SK-N-SH (cell line): ENCODE measurements around the gene BNIP3. TPM values are rescaled to one million over a fixed set of nuclear protein-coding genes. Genes with fewer than 3 reads are reported as not detected.

Source experiments
- CTCF ChIA-PET: fragments of 300-600, 350-600 bp; formaldehyde crosslinking; extraction: SDS; loops from one replicate; lab custom pipeline; 2021; lab: Yijun Ruan, JAX
- POLR2A ChIA-PET: fragments of 350-600 bp; sonication (Branson Sonifier 250); formaldehyde crosslinking; extraction: SDS; loops from one replicate; lab custom pipeline; 2020; ENCODE audit warnings: antibody characterized with exemption, inconsistent platforms; lab: Yijun Ruan, JAX
- DNase-seq: peaks from one replicate; pipeline ENCODE4 v3.0.0; 2012
- H2AFZ ChIP-seq: fragments of 200-600 bp; sonication (generic); 2 replicates; pipeline ENCODE4 v1.8.1; 2016; ENCODE audit warnings: antibody characterized with exemption, mild to moderate bottlenecking, low read depth
- H3F3A ChIP-seq: fragments of 200-600 bp; sonication (generic); replicated peaks from 2 replicates; pipeline ENCODE3; 2016; ENCODE audit warnings: antibody characterized with exemption, mild to moderate bottlenecking; ENCODE audit not compliant: insufficient read depth
- H3K27ac ChIP-seq, 2 experiments: fragments of 200-500 bp in 1 of 2; fragments of 200-600 bp in 1 of 2; sonication (Bioruptor generic) in 1 of 2; sonication (generic), shearing (Covaris generic) in 1 of 2; 2 replicates each; pipeline versions ENCODE4 v1.5.1 to v1.6.1; 2014 to 2016; ENCODE audit warnings: low read depth in 2 of 2, inconsistent platforms in 1 of 2, low read length in 1 of 2, mild to moderate bottlenecking in 1 of 2, mixed read lengths in 1 of 2
- H3K27me3 ChIP-seq: fragments of 200-600 bp; sonication (generic), shearing (Covaris generic); 2 replicates; pipeline ENCODE4 v1.6.1; 2016; ENCODE audit warnings: mixed run types; ENCODE audit not compliant: insufficient read depth
- H3K36me3 ChIP-seq, 2 experiments: fragments of 200-500 bp in 1 of 2; fragments of 200-600 bp in 1 of 2; sonication (Bioruptor generic) in 1 of 2; sonication (generic) in 1 of 2; replicated peaks in 1 of 2; 2 replicates each; pipeline versions ENCODE3 to v1.5.1; 2014 to 2016; ENCODE audit warnings: low read length in 1 of 2, mild to moderate bottlenecking in 1 of 2; ENCODE audit not compliant: insufficient read depth in 2 of 2, control insufficient read depth in 1 of 2
- H3K4me1 ChIP-seq, 2 experiments: fragments of 200-500 bp in 1 of 2; fragments of 200-600 bp in 1 of 2; sonication (Bioruptor generic) in 1 of 2; sonication (generic), shearing (Covaris generic) in 1 of 2; 2 replicates each; pipeline versions ENCODE4 v1.5.1 to v1.6.1; 2014 to 2016; ENCODE audit warnings: low read depth in 1 of 2, low read length in 1 of 2, mixed run types in 1 of 2; ENCODE audit not compliant: insufficient read depth in 2 of 2, control insufficient read depth in 1 of 2
- H3K4me2 ChIP-seq: fragments of 200-600 bp; sonication (generic), shearing (Covaris generic); 2 replicates; pipeline ENCODE4 v1.6.1; 2017; ENCODE audit warnings: mixed run types
- H3K4me3 ChIP-seq, 2 experiments: fragments of 200-500 bp in 1 of 2; fragments of 200-600 bp in 1 of 2; sonication (Bioruptor generic) in 1 of 2; sonication (generic), shearing (Covaris generic) in 1 of 2; 2 replicates each; pipeline versions ENCODE4 v1.5.1 to v1.8.1; 2014 to 2016; ENCODE audit warnings: low read depth in 2 of 2, inconsistent platforms in 1 of 2, low read length in 1 of 2, mild to moderate bottlenecking in 1 of 2, mixed read lengths in 1 of 2, moderate library complexity in 1 of 2
- H3K79me2 ChIP-seq: fragments of 200-600 bp; sonication (generic); 2 replicates; pipeline ENCODE4 v1.8.1; 2017; ENCODE audit warnings: mild to moderate bottlenecking; ENCODE audit not compliant: insufficient read depth
- H3K9ac ChIP-seq: fragments of 200-600 bp; sonication (generic); 2 replicates; pipeline ENCODE4 v1.6.1; 2017; ENCODE audit warnings: mixed run types
- H3K9me2 ChIP-seq: fragments of 200-600 bp; sonication (generic); 2 replicates; pipeline ENCODE4 v1.6.1; 2017; ENCODE audit warnings: mixed run types
- H3K9me3 ChIP-seq: fragments of 200-600 bp; sonication (generic); 2 replicates; pipeline ENCODE4 v1.6.1; 2017; ENCODE audit warnings: mixed run types, mild to moderate bottlenecking, moderate library complexity
- H4K20me1 ChIP-seq: fragments of 200-600 bp; sonication (generic); 2 replicates; pipeline ENCODE4 v1.6.1; 2017; ENCODE audit warnings: mild to moderate bottlenecking, mixed run types; ENCODE audit not compliant: insufficient read depth
- EP300 ChIP-seq, 2 experiments: IDR thresholded peaks; 2 replicates each; pipeline versions ENCODE4 v1.4.0 to v1.6.1; 2012; ENCODE audit warnings: borderline replicate concordance in 1 of 2, low read depth in 1 of 2, low read length in 1 of 2
- EZH2phosphoT487 ChIP-seq: fragments of 200-600 bp; sonication (generic); IDR thresholded peaks from 2 replicates; pipeline ENCODE4 v1.6.1; 2017; ENCODE audit warnings: low read depth, mixed run types, mild to moderate bottlenecking, antibody characterized with exemption, moderate library complexity, borderline replicate concordance
- FOSL2 ChIP-seq: IDR thresholded peaks from 2 replicates; pipeline ENCODE4 v1.4.0; 2012; ENCODE audit warnings: low read depth, mild to moderate bottlenecking, moderate library complexity, borderline replicate concordance
- JUND ChIP-seq: IDR thresholded peaks from 2 replicates; pipeline ENCODE4 v1.4.0; 2012
- NFIC ChIP-seq: IDR thresholded peaks from 2 replicates; pipeline ENCODE4 v1.4.0; 2012; ENCODE audit warnings: borderline replicate concordance
- RAD21 ChIP-seq: IDR thresholded peaks from 2 replicates; pipeline ENCODE4 v1.6.1; 2012; ENCODE audit warnings: mild to moderate bottlenecking, low read length
- RCOR1 ChIP-seq: fragments of 150-350 bp; IDR thresholded peaks from 2 replicates; pipeline ENCODE4 v1.6.1; 2017; ENCODE audit warnings: antibody characterized with exemption, low read length
- TAF1 ChIP-seq: IDR thresholded peaks from 2 replicates; pipeline ENCODE4 v1.6.1; 2012; ENCODE audit warnings: low read depth, mild to moderate bottlenecking, low read length, moderate library complexity, borderline replicate concordance
- TEAD4 ChIP-seq: IDR thresholded peaks from 2 replicates; pipeline ENCODE4 v1.4.0; 2012; ENCODE audit warnings: mild to moderate bottlenecking, borderline replicate concordance; ENCODE audit not compliant: insufficient read depth
- WGBS: methylation state at CpG from one replicate; pipeline ENCODE4 v1.1.6; 2017; ENCODE audit warnings: low lambda C conversion rate; 5-methylcytosine and 5-hydroxymethylcytosine counted together
- polyA plus RNA-seq, 3 experiments: library from polyadenylated mRNA; depleted of rRNA; stranded (reverse); fragments of >200 nt; gene quantifications; 2 replicates each; pipeline ENCODE4 v1.2.3, GENCODE V29; 2012
- TF ChIP-seq, protein P1 (sequence below): IDR thresholded peaks from 2 replicates; pipeline ENCODE4 v1.4.0; 2012; ENCODE audit warnings: low read depth, borderline replicate concordance
- TF ChIP-seq, protein P2 (sequence below): IDR thresholded peaks from 2 replicates; pipeline ENCODE4 v1.4.0; 2012; ENCODE audit warnings: low read depth, borderline replicate concordance
- TF ChIP-seq, protein P3 (sequence below): IDR thresholded peaks from 2 replicates; pipeline ENCODE4; 2012

The BNIP3 gene
- polyA plus RNA-seq, 1 of the 3 experiments (the other 2 are of a cell fraction), result 40.3 TPM

DNA sequence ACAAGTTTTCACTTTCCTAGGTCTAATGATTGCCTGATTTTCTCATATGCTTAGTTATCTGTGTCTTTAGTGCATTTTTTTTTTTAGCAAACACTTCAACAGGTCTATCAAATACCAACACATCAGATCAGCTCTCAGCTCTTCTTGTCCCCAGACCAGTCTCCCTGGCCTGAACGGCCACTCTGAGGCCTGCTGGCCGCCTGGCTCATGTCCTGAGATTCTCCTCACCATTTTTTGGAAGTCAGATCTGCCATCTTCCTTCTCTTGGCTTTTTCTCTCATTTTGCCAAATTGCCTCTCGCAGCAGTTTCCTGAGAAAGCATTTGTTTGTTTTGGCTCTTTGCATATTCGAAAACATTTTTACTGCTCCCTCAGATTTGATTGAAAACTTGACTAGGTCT is 51.6 kb downstream of the BNIP3 start:
- TF ChIP-seq TEAD4 (no peak), JUND (no peak), RCOR1 (no peak), FOSL2 (no peak)
- TF ChIP-seq, protein P1, sequence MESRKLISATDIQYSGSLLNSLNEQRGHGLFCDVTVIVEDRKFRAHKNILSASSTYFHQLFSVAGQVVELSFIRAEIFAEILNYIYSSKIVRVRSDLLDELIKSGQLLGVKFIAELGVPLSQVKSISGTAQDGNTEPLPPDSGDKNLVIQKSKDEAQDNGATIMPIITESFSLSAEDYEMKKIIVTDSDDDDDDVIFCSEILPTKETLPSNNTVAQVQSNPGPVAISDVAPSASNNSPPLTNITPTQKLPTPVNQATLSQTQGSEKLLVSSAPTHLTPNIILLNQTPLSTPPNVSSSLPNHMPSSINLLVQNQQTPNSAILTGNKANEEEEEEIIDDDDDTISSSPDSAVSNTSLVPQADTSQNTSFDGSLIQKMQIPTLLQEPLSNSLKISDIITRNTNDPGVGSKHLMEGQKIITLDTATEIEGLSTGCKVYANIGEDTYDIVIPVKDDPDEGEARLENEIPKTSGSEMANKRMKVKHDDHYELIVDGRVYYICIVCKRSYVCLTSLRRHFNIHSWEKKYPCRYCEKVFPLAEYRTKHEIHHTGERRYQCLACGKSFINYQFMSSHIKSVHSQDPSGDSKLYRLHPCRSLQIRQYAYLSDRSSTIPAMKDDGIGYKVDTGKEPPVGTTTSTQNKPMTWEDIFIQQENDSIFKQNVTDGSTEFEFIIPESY, result no peak
- H3K79me2 ChIP-seq, result peaks cover 99% of the 10 kb centered on the region
- H3K4me2 ChIP-seq, result no peak overlapping the region
- DNase-seq, result no peak
- no peaks in the 10 kb centered on the region for H3F3A ChIP-seq
- no peaks in the 10 kb centered on the region for H3K9me2 ChIP-seq
- peaks cover 11 to 32% of the 10 kb centered on the region in 2 experiments; a peak in 2 of 4 replicates for H3K4me1 ChIP-seq
- peaks cover 4 to 8% of the 10 kb centered on the region in 2 experiments for H3K36me3 ChIP-seq
- H4K20me1 ChIP-seq, result peaks cover 61% of the 10 kb centered on the region
- no peak overlapping the region for H2AFZ ChIP-seq
- peaks cover 4% of the 10 kb centered on the region; the same call in 1 of the 2 replicates for H3K9me3 ChIP-seq
- 94% methylated on average over 4 of the region's 4 CpGs for WGBS
- no peak overlapping the region for H3K9ac ChIP-seq
- H3K27me3 ChIP-seq, result no peaks in the 10 kb centered on the region
- ChIA-PET POLR2A (no interaction called here), CTCF (no interaction called here)
- no peak overlapping the region for H3K4me3 ChIP-seq
- H3K27ac ChIP-seq, result no peak overlapping the region

DNA sequence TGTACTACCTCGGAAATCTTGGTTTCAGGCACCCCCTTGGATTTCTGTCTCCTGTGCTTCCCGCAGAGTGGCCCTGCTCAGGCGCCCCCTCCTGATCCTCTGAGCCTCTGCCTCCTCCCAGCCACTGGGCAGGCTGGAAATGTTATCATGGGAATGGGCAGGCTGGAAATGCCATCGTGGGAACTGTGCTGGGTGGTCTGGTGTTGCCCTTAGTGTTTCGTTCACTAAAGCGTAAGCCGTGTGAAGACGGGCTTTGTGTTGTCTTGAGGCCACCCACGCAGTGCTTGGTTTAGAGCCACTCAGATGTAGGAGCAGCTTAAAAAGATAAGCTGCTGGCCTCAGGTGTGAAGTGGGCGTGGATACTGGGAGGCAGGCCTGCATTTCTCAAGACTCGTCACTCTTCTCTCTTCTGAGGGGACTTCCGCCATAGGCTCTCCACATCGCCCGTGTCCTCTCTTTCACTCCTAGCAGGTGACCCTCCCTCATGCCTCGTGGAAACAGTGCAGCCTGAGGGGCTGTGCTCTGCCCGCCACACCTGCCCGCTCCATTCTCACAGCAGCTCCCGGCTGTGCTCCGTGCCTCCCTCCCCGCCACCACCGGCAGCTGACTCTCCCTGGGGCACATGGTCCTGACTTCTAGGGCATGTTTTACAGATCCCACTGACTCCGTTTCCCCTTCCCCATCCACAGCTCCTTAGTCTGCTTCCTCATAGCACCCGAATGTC is 52.4 kb downstream of the BNIP3 start:
- Histone ChIP-seq H3K79me2 (peaks cover 99% of the 10 kb centered on the region), H3K9ac (no peak overlapping the region), H4K20me1 (peaks cover 61% of the 10 kb centered on the region), H3K9me3 (peaks cover 8% of the 10 kb centered on the region; the same call in 1 of the 2 replicates), H3K4me1 (peaks cover 11 to 32% of the 10 kb centered on the region in 2 experiments; a peak in 2 of 4 replicates), H3K9me2 (no peaks in the 10 kb centered on the region), H3K4me2 (no peak overlapping the region), H2AFZ (no peak overlapping the region), H3K4me3 (no peak overlapping the region), H3K27me3 (no peaks in the 10 kb centered on the region), H3F3A (no peaks in the 10 kb centered on the region), H3K36me3 (peaks cover under 1 to 11% of the 10 kb centered on the region in 2 experiments), H3K27ac (no peak overlapping the region)
- no peak for DNase-seq
- WGBS, result 90% methylated on average over 23 of the region's 23 CpGs
- POLR2A ChIA-PET, result no interaction called here
- CTCF ChIA-PET, result no interaction called here
- no peak for TF ChIP-seq FOSL2
- TF ChIP-seq, protein P2, sequence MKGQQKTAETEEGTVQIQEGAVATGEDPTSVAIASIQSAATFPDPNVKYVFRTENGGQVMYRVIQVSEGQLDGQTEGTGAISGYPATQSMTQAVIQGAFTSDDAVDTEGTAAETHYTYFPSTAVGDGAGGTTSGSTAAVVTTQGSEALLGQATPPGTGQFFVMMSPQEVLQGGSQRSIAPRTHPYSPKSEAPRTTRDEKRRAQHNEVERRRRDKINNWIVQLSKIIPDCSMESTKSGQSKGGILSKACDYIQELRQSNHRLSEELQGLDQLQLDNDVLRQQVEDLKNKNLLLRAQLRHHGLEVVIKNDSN, result no peak
- TF ChIP-seq, protein P3, sequence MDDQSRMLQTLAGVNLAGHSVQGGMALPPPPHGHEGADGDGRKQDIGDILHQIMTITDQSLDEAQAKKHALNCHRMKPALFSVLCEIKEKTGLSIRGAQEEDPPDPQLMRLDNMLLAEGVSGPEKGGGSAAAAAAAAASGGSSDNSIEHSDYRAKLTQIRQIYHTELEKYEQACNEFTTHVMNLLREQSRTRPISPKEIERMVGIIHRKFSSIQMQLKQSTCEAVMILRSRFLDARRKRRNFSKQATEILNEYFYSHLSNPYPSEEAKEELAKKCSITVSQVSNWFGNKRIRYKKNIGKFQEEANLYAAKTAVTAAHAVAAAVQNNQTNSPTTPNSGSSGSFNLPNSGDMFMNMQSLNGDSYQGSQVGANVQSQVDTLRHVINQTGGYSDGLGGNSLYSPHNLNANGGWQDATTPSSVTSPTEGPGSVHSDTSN, result no peak
- no peak for TF ChIP-seq EP300 (IDR thresholded peaks at IDR 0.05; ENCODE audit: borderline replicate concordance in 1 of 2, low read depth in 1 of 2, low read length in 1 of 2)
- TF ChIP-seq JUND, result no peak
- TF ChIP-seq NFIC, result no peak
- TF ChIP-seq EZH2phosphoT487, result no peak
- no peak for TF ChIP-seq RAD21
- TF ChIP-seq, protein P1, result no peak
- TF ChIP-seq TAF1, result no peak
